H9 (cell line): ENCODE results near the gene SELENOS. TPM values are rescaled to one million over a fixed set of nuclear protein-coding genes. Genes with fewer than 3 reads are reported as not detected.

Source experiments
- DNase-seq: peaks from one replicate; pipeline ENCODE4 v3.0.0-alpha.2; 2017
- H2AFZ ChIP-seq: one replicate; pipeline ENCODE4 v1.6.1; 2013; ENCODE audit warnings: mild to moderate bottlenecking, low read length, control low read depth, moderate library complexity
- H2AK5ac ChIP-seq: 2 replicates; pipeline ENCODE4 v1.6.1; 2013; ENCODE audit warnings: low read length, control low read depth, mixed read lengths; ENCODE audit not compliant: insufficient read length
- H2BK120ac ChIP-seq: one replicate; pipeline ENCODE4 v1.6.1; 2013; ENCODE audit warnings: low read depth, mild to moderate bottlenecking, low read length, control low read depth, inconsistent platforms; ENCODE audit not compliant: poor library complexity, severe bottlenecking
- H2BK12ac ChIP-seq: 2 replicates; pipeline ENCODE4 v1.6.1; 2013; ENCODE audit warnings: low read length, control low read depth, mixed read lengths, low read depth; ENCODE audit not compliant: insufficient read length
- H2BK15ac ChIP-seq: 2 replicates; pipeline ENCODE4 v1.6.1; 2013; ENCODE audit warnings: low read depth, low read length, control low read depth
- H2BK20ac ChIP-seq: one replicate; pipeline ENCODE4 v1.6.1; 2013; ENCODE audit warnings: low read depth, mild to moderate bottlenecking, low read length, control low read depth, inconsistent platforms; ENCODE audit not compliant: poor library complexity, severe bottlenecking
- H2BK5ac ChIP-seq: 2 replicates; pipeline ENCODE4 v1.6.1; 2013; ENCODE audit warnings: low read length, control low read depth, mixed read lengths; ENCODE audit not compliant: insufficient read length
- H3K14ac ChIP-seq: 2 replicates; pipeline ENCODE4 v1.6.1; 2013; ENCODE audit warnings: low read length, control low read depth; ENCODE audit not compliant: insufficient read depth
- H3K18ac ChIP-seq: 2 replicates; pipeline ENCODE4 v1.6.1; 2013; ENCODE audit warnings: low read depth, mild to moderate bottlenecking, mixed read lengths, low read length, control low read depth; ENCODE audit not compliant: insufficient read length
- H3K23ac ChIP-seq: 2 replicates; pipeline ENCODE4 v1.6.1; 2013; ENCODE audit warnings: low read length, control low read depth, mixed read lengths, low read depth; ENCODE audit not compliant: insufficient read length
- H3K23me2 ChIP-seq: 2 replicates; pipeline ENCODE4 v1.6.1; 2013; ENCODE audit warnings: low read depth, mild to moderate bottlenecking, mixed read lengths, low read length, control low read depth; ENCODE audit not compliant: insufficient read length, poor library complexity, severe bottlenecking
- H3K27ac ChIP-seq: 2 replicates; pipeline ENCODE4 v1.5.1; 2013; ENCODE audit warnings: low read length, control low read depth, mixed read lengths, low read depth; ENCODE audit not compliant: insufficient read length
- H3K27me3 ChIP-seq: 2 replicates; pipeline ENCODE4 v1.6.1; 2013; ENCODE audit warnings: low read length, control low read depth, inconsistent platforms; ENCODE audit not compliant: insufficient read depth
- H3K4ac ChIP-seq: 2 replicates; pipeline ENCODE4 v1.6.1; 2013; ENCODE audit warnings: low read depth, mild to moderate bottlenecking, control low read depth, inconsistent platforms, low read length, moderate library complexity
- H3K4me1 ChIP-seq: 2 replicates; pipeline ENCODE4 v1.6.1; 2013; ENCODE audit warnings: low read length, control low read depth, inconsistent platforms; ENCODE audit not compliant: insufficient read depth
- H3K4me2 ChIP-seq: 2 replicates; pipeline ENCODE4 v1.6.1; 2013; ENCODE audit warnings: low read length, control low read depth, mixed read lengths; ENCODE audit not compliant: insufficient read length, insufficient read depth
- H3K56ac ChIP-seq: 2 replicates; pipeline ENCODE4 v1.6.1; 2013; ENCODE audit warnings: low read depth, mild to moderate bottlenecking, mixed read lengths, low read length, control low read depth; ENCODE audit not compliant: insufficient read length
- H3K79me1 ChIP-seq: 2 replicates; pipeline ENCODE4 v1.6.1; 2013; ENCODE audit warnings: low read depth, mild to moderate bottlenecking, moderate library complexity, low read length, control low read depth, inconsistent platforms; ENCODE audit not compliant: insufficient read depth, poor library complexity, severe bottlenecking
- H3K79me2 ChIP-seq: 2 replicates; pipeline ENCODE4 v1.6.1; 2013; ENCODE audit warnings: low read length, control low read depth, inconsistent platforms; ENCODE audit not compliant: insufficient read depth
- H3K9ac ChIP-seq: 2 replicates; pipeline ENCODE4 v1.6.1; 2013; ENCODE audit warnings: low read length, control low read depth, mixed read lengths; ENCODE audit not compliant: insufficient read length; ENCODE audit errors: extremely low read depth
- H3K9me3 ChIP-seq: one replicate; pipeline ENCODE4 v1.6.1; 2013; ENCODE audit warnings: low read depth, low read length, inconsistent platforms; ENCODE audit not compliant: control insufficient read depth
- H3T11ph ChIP-seq: one replicate; pipeline ENCODE4 v1.6.1; 2013; ENCODE audit warnings: mild to moderate bottlenecking, low read length, control low read depth, inconsistent platforms
- H4K20me1 ChIP-seq: one replicate; pipeline ENCODE4 v1.6.1; 2013; ENCODE audit not compliant: control insufficient read depth, insufficient read length, insufficient read depth
- H4K5ac ChIP-seq: 2 replicates; pipeline ENCODE4 v1.6.1; 2013; ENCODE audit warnings: low read depth, mild to moderate bottlenecking, mixed read lengths, low read length, control low read depth; ENCODE audit not compliant: insufficient read length
- H4K8ac ChIP-seq: replicated peaks from 2 replicates; pipeline ENCODE4 v1.6.1; 2013; ENCODE audit warnings: low read length, control low read depth, mixed read lengths, low read depth; ENCODE audit not compliant: insufficient read length
- H4K91ac ChIP-seq: 2 replicates; pipeline ENCODE4 v1.6.1; 2013; ENCODE audit warnings: low read depth, mild to moderate bottlenecking, moderate library complexity, mixed read lengths, low read length, control low read depth; ENCODE audit not compliant: insufficient read length
- H3K27ac Mint-ChIP-seq, 3 experiments: 2 replicates in 2 of 3; 3 replicates in 1 of 3; pipeline ENCODE4 v1.8.0; 2020 to 2021; ENCODE audit warnings: mixed read lengths in 3 of 3, mild to moderate bottlenecking in 1 of 3, moderate library complexity in 1 of 3
- H3K27me3 Mint-ChIP-seq: 2 replicates; pipeline ENCODE4 v1.8.0; 2021; ENCODE audit warnings: low read depth, mild to moderate bottlenecking, moderate library complexity, mixed read lengths
- H3K36me3 Mint-ChIP-seq, 3 experiments: 2 replicates in 2 of 3; 3 replicates in 1 of 3; pipeline ENCODE4 v1.8.0; 2020 to 2021; ENCODE audit warnings: low read depth in 3 of 3, mixed read lengths in 3 of 3; ENCODE audit not compliant: insufficient read depth in 1 of 3
- H3K4me1 Mint-ChIP-seq, 2 experiments: 2 replicates each; pipeline ENCODE4 v1.8.0; 2020; ENCODE audit warnings: mixed read lengths in 2 of 2
- H3K4me3 Mint-ChIP-seq, 2 experiments: 2 replicates in 1 of 2; 3 replicates in 1 of 2; pipeline ENCODE4 v1.8.0; 2020 to 2021; ENCODE audit warnings: mild to moderate bottlenecking in 2 of 2, mixed read lengths in 2 of 2, moderate library complexity in 1 of 2
- H3K9me3 Mint-ChIP-seq, 2 experiments: 2 replicates in 1 of 2; 3 replicates in 1 of 2; pipeline ENCODE4 v1.8.0; 2020; ENCODE audit warnings: mild to moderate bottlenecking in 2 of 2, mixed read lengths in 2 of 2, moderate library complexity in 1 of 2
- CTCF ChIP-seq: fragments of 200-600 bp; sonication (generic); conservative IDR thresholded peaks from 3 replicates; pipeline ENCODE4 v1.8.0; 2021; ENCODE audit warnings: antibody characterized with exemption, mild to moderate bottlenecking
- WGBS: extraction: QIAGEN DNeasy Blood & Tissue Kit; methylation state at CpG from one replicate; pipeline ENCODE4 v1.1.7; 2013; ENCODE audit warnings: missing lambda C conversion rate, low lambda C conversion rate, mixed read lengths; ENCODE audit not compliant: insufficient read length; ENCODE audit errors: extremely low coverage; 5-methylcytosine and 5-hydroxymethylcytosine counted together
- total RNA-seq: library from RNA; stranded (reverse); gene quantifications from 2 replicates; pipeline ENCODE4 v1.2.1, GENCODE V29; 2021

Gene SELENOS
- total RNA-seq, 1 experiment from 2014 or later: 57.7 TPM

DNA sequence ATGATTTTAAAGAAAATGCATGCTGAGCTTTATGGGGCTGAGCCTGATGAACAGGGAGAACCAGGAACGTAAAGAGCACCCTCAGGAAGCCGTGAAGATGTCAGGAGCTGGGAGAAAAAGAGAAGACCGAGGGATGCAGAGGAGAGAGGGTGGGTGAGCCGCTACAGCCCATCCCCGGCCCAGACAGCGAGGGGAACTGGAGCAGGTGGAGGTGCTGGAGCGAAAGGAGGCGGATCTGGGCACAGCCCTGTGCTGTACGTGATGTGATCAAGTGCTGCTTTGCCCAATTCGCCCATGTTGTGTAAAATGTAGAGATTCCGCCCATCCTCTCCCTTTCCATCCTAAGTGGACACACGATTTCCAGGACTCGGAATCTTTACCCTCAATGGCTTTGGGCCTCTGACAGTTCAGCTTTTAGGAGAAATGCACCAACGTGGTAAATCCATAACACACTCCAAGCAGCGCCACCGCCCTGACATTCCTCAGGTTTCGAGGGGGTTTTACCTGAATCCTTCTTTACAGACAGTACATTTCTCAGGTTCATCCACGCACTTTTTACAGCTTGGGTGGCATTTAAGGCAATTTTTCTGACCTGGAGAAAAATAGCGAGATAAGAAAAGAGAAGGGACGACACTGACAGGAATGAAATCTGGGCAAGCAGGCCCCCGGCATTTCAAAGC lies 44.9 kb upstream of the SELENOS start:
- Mint-ChIP-seq H3K27me3 (peaks cover 40% of the 10 kb centered on the region), H3K4me1 (peaks cover 4 to 8% of the 10 kb centered on the region in 2 experiments), H3K27ac (no peak overlapping the region; a peak in 1 of 7 replicates), H3K36me3 (no peaks in the 10 kb centered on the region), H3K4me3 (no peak overlapping the region), H3K9me3 (no peaks in the 10 kb centered on the region)
- Histone ChIP-seq H3K18ac (no peak overlapping the region), H4K8ac (no peak overlapping the region), H3T11ph (no peak overlapping the region), H3K14ac (no peak overlapping the region), H3K79me2 (no peaks in the 10 kb centered on the region), H3K4me2 (no peak overlapping the region), H3K27me3 (no peaks in the 10 kb centered on the region), H4K91ac (no peak overlapping the region), H3K23me2 (no peaks in the 10 kb centered on the region), H3K23ac (no peak overlapping the region), H3K79me1 (no peaks in the 10 kb centered on the region), H4K20me1 (no peaks in the 10 kb centered on the region), H3K4ac (no peak overlapping the region), H3K27ac (no peak overlapping the region), H2BK5ac (no peak overlapping the region), H2BK12ac (no peak overlapping the region), H3K4me1 (no peaks in the 10 kb centered on the region), H2AK5ac (no peak overlapping the region), H2BK120ac (no peak overlapping the region), H4K5ac (no peak overlapping the region), H2BK15ac (no peak overlapping the region), H2BK20ac (no peak overlapping the region), H3K9me3 (no peaks in the 10 kb centered on the region), H3K56ac (no peak overlapping the region), H2AFZ (no peak overlapping the region), H3K9ac (no peak overlapping the region)
- no peak for TF ChIP-seq CTCF
- no CpG with 5 or more reads among the region's 21 CpGs for WGBS
- no peak for DNase-seq
